ENCODE results near the gene FNDC3A.

The FNDC3A gene

GRCh38 chr13:48975856-48976575 is at the start of gene FNDC3A:
Gene FNDC3A (plus strand): TSS chr13:48975912. CDS start chr13:49006191, 30,279 bp downstream.
- peak; percentile 71 to 84 (median 74) for DNase-seq (ENCODE audit: low read depth in 4 of 4, low spot score in 1 of 4)

GRCh38 chr13:48928757-48929430 is 46.8 kb upstream of the FNDC3A start:
- no peak for DNase-seq (ENCODE audit: low read depth in 4 of 4, low spot score in 1 of 4)

- DNase-seq (ENCODE audit: low read depth in 4 of 4, low spot score in 1 of 4): no peak
Measured at GRCh38 chr13:48930918-48931317, 44.8 kb upstream of the FNDC3A start.

- DNase-seq (ENCODE audit: low read depth in 4 of 4, low spot score in 1 of 4): no peak
Measured at GRCh38 chr13:48938308-48938943, 37.3 kb upstream of the FNDC3A start.

GRCh38 chr13:48939728-48940127 is 36.0 kb upstream of the FNDC3A start:
- DNase-seq (ENCODE audit: low read depth in 4 of 4, low spot score in 1 of 4): no peak

- DNase-seq (ENCODE audit: low read depth in 4 of 4, low spot score in 1 of 4): no peak
Measured at GRCh38 chr13:48942131-48942530, 33.6 kb upstream of the FNDC3A start.

DNA sequence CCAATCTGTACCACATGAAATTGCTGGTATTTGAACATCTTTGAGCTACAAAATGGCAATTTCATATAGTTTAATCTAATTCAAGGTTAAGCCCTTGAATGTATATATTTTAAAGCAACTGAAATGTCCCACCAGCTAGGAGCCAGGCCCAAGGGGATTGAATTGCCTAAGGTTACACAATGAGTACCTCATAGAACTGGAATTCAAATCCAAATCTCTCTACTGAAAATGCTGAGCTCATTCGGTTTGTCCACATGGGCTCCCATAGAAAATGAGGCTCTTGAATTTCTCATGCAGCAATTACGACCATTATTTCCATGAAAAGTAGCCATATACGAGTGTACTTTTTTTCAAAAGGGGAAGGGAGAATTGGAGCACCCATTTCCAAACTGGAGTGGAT is 31.5 kb upstream of the FNDC3A start:
- no peak for DNase-seq (ENCODE audit: low read depth in 4 of 4, low spot score in 1 of 4)

DNA sequence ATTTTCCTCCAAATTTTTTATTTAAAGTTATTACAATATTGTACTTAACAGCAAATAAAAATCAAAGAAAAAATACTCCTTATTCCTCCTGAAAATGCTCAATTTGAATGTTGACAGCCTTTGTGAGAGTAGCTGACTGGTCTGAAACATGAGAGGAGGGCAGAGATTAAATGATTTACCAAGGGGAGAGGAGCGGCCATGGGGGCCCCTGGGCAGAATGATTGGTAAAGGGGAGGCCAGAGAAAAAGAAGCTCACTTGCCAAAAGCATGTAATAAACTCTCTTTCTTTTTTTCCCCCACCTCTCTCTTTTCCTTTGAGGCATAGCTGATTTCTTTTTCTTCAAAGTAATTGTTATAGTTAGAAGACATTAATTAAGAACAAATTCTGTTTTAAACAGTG is 30.1 kb upstream of the FNDC3A start:
- DNase-seq (ENCODE audit: low read depth in 4 of 4, low spot score in 1 of 4): no peak

DNA sequence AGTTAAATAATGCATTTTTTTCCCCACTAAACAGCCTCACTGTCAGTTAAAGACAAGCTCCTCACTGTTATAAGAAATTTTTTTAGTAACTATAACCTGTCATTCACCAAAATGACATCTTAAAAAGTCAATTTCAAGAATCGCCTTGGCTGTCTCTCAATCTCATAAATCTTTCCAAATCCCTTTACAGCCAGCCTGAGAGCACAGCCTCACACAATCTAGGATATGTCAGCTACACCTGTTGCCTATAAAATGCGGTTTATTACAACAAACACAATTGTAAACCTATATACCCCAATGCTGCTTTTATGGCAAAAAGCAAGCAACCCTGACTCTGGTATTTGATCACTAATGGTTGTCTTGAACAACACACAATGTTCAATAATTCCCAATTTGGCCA is 29.5 kb upstream of the FNDC3A start:
- no peak for DNase-seq (ENCODE audit: low read depth in 4 of 4, low spot score in 1 of 4)

GRCh38 chr13:48949566-48950500 is 25.9 kb upstream of the FNDC3A start:
- no peak for DNase-seq (ENCODE audit: low read depth in 4 of 4, low spot score in 1 of 4)

- no peak for DNase-seq (ENCODE audit: low read depth in 4 of 4, low spot score in 1 of 4)
Measured at GRCh38 chr13:48950501-48950875, 25.2 kb upstream of the FNDC3A start.

DNA sequence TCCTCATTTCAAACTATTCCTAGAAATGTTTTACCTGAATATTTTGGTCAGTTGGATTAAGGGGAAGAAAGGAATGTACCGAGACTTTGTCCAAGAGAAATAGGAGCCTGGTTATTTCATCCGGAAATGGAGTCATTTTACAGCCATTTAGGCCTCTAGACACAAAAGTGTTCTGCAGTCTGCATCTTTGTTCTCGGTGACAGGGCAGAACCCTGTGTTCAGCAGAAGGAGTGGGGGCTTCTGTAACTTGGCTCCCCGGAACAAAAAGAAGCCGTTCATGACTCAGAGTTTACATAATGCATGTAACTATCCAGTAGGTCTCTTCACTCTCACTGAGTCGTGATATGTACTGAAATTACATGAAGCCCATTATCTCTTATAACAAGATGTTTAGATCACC is 21.6 kb upstream of the FNDC3A start:
- DNase-seq (ENCODE audit: low read depth in 4 of 4, low spot score in 1 of 4): no peak

GRCh38 chr13:48955536-48955935 is 20.2 kb upstream of the FNDC3A start:
- no peak for DNase-seq (ENCODE audit: low read depth in 4 of 4, low spot score in 1 of 4)

GRCh38 chr13:48961379-48961778 is 14.3 kb upstream of the FNDC3A start:
- DNase-seq (ENCODE audit: low read depth in 4 of 4, low spot score in 1 of 4): no peak

GRCh38 chr13:48962281-48962680 is 13.4 kb upstream of the FNDC3A start:
- DNase-seq (ENCODE audit: low read depth in 4 of 4, low spot score in 1 of 4): no peak

GRCh38 chr13:48965736-48966135 is 10.0 kb upstream of the FNDC3A start:
- no peak for DNase-seq (ENCODE audit: low read depth in 4 of 4, low spot score in 1 of 4)

- no peak for DNase-seq (ENCODE audit: low read depth in 4 of 4, low spot score in 1 of 4)
Measured at GRCh38 chr13:48969685-48970084, 6.0 kb upstream of the FNDC3A start.

DNA sequence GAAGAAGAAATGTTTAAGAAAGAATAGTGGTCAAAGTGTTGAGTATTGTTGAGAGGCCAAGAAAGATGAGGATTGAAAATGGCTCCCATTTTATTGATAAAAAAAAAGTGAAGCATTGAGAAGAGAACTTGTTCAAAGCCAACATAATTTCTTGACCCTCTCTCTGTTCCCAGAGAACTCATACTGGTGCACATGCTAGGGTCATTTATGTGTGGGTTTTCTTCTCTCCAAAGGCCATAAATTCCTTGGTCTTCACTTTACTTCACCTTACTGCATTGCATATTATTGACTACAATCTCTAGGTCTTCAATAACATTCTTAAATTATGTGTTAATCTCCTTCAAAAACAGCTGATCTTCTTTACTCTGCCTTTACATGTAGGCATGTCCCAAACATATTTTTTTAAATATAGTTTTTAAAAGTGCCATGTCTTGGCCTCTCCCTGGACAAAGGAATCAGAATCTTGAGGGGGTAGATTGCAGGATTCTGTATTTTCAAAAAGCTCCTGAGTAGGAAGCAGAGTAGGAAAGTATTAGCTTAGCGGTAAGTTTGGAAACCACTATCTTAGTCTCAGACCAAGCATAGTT is 1.8 kb upstream of the FNDC3A start:
- DNase-seq (ENCODE audit: low read depth in 4 of 4, low spot score in 1 of 4): no peak

DNA sequence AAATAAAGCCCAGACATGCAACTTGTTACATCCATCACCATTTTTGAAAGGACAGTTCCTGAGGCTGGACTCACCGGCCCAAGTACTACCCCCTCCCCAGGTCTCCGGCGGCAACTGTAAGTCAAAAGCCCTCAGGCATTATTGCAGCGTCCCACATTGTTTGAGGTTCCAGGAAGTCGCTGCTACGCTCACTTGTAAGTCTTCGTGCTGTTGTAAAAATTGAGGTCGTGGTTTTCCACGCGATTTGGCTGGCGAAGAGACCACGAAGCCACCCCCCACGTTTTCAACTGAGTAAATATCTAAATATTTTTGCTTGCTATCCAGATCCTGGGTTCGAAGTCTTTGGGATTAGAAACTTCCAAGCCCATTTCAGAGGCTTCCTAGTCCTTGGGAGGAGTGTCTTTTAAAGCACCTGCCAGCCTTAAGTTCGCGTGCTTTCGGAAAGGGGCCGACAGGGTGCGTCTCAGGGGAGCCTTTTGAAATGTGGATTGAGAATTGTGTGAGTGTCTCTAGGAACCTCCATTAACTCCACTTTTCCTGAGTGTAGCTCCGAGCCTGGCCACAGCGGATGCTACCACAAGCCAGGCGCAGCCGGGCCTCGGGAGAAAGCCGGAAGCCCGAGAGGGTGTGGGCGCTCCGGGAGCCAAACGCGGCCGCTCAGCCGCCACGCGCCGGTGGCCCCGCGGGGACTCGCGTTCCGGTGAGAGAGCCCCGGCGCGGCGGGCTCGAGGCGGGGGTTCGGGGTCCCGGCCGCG is 434 bp upstream of the FNDC3A start:
- peak in 1 of 4 experiments; percentile 7 for DNase-seq (ENCODE audit: low read depth in 4 of 4, low spot score in 1 of 4)

Data from stimulated activated CD4-positive, alpha-beta T cell treated with anti-CD3 and anti-CD28 coated beads, Interleukin-1b, Interleukin-23, amount 100 ng/mL, for 24 hours (primary cell).